Neutrophil (primary cell): ENCODE measurements around the gene GPR26.

Source experiments
- H3K27ac ChIP-seq: fragments of 200-600 bp; sonication (generic); 2 replicates; pipeline ENCODE4 v1.5.1; 2016; ENCODE audit warnings: mild to moderate bottlenecking, moderate library complexity
- H3K27me3 ChIP-seq: fragments of 200-600 bp; sonication (generic); 2 replicates; pipeline ENCODE4 v1.6.0; 2016; ENCODE audit warnings: mild to moderate bottlenecking
- H3K36me3 ChIP-seq: fragments of 200-600 bp; sonication (generic); 2 replicates; pipeline ENCODE4 v1.5.1; 2017
- H3K4me1 ChIP-seq, 2 experiments: fragments of 200-600 bp in 1 of 2; sonication (generic) in 1 of 2; 1 replicate in 1 of 2; 2 replicates in 1 of 2; pipeline versions ENCODE4 v1.5.1 to v1.6.1; 2013 to 2016; ENCODE audit warnings: low read depth in 1 of 2, low read length in 1 of 2, mild to moderate bottlenecking in 1 of 2, moderate library complexity in 1 of 2; ENCODE audit not compliant: control insufficient read depth in 1 of 2, insufficient read depth in 1 of 2
- H3K4me3 ChIP-seq, 2 experiments: fragments of 200-600 bp in 1 of 2; sonication (generic) in 1 of 2; 1 replicate in 1 of 2; 2 replicates in 1 of 2; pipeline ENCODE4 v1.5.1; 2013 to 2016; ENCODE audit warnings: low read depth in 1 of 2, low read length in 1 of 2, mild to moderate bottlenecking in 1 of 2, moderate library complexity in 1 of 2
- H3K9me3 ChIP-seq: fragments of 200-600 bp; sonication (generic); 2 replicates; pipeline ENCODE4 v1.5.1; 2016
- CTCF ChIP-seq: fragments of 200-600 bp; sonication (generic); IDR thresholded peaks from 2 replicates; pipeline ENCODE4 v1.5.1; 2016; ENCODE audit warnings: antibody characterized with exemption

GPR26 gene

GRCh38 chr10:123648595-123648994 lies 17.6 kb upstream of the GPR26 start:
- TF ChIP-seq CTCF = no peak
- Histone ChIP-seq H3K27ac (no peak overlapping the region), H3K27me3 (peaks cover 3% of the 10 kb centered on the region), H3K36me3 (no peaks in the 10 kb centered on the region), H3K9me3 (no peaks in the 10 kb centered on the region), H3K4me1 (no peaks in the 10 kb centered on the region), H3K4me3 (no peak overlapping the region)

GRCh38 chr10:123649676-123650075 lies 16.5 kb upstream of the GPR26 start:
- H3K9me3 ChIP-seq = no peaks in the 10 kb centered on the region
- peaks cover 3% of the 10 kb centered on the region for H3K27me3 ChIP-seq
- H3K36me3 ChIP-seq = no peaks in the 10 kb centered on the region
- H3K27ac ChIP-seq = no peak overlapping the region
- no peak for TF ChIP-seq CTCF
- no peaks in the 10 kb centered on the region for H3K4me1 ChIP-seq
- H3K4me3 ChIP-seq = no peak overlapping the region

DNA sequence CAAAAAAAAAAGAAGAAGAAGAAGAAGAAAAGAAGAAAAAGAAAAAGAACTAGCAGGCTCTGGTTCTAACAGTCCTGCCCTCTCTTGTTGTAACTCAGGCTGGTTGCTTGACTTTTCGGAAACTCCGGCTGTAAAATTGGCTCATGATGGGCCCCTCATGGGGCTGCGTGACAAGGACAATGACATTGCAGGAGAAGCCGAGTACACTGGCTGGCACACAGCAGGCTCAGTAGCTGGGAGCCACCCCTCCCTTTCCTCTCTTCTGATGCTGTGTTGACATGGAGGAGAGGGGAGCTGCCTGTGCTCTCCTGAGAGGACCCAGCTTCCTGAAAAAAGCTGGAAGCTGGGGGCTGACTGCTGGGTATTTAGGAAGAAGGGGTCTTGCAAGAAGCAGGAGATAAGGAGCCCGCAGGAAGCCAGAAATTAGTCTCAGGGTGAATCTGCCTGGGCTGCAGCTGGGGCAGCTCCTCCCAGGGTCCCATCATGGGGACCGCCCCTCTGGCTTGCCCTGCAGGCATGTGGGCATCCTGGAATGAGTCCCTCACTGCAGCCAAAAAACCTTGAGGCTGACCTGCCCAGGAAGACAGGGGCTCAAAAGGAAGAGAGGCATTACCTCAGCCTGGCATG lies 14.6 kb upstream of the GPR26 start:
- no peak for TF ChIP-seq CTCF
- H3K27me3 ChIP-seq = peaks cover 3% of the 10 kb centered on the region
- no peak overlapping the region for H3K27ac ChIP-seq
- H3K4me3 ChIP-seq = no peak overlapping the region
- H3K4me1 ChIP-seq = no peaks in the 10 kb centered on the region
- no peaks in the 10 kb centered on the region for H3K9me3 ChIP-seq
- H3K36me3 ChIP-seq = no peaks in the 10 kb centered on the region

- no peak for TF ChIP-seq CTCF
- no peaks in the 10 kb centered on the region for H3K9me3 ChIP-seq
- H3K27me3 ChIP-seq = no peaks in the 10 kb centered on the region
- no peaks in the 10 kb centered on the region for H3K4me1 ChIP-seq
- H3K27ac ChIP-seq = no peak overlapping the region
- H3K36me3 ChIP-seq = no peaks in the 10 kb centered on the region
- H3K4me3 ChIP-seq = no peak overlapping the region
These were observed 10.4 kb upstream of the GPR26 start for GRCh38 chr10:123655751-123656150.

DNA sequence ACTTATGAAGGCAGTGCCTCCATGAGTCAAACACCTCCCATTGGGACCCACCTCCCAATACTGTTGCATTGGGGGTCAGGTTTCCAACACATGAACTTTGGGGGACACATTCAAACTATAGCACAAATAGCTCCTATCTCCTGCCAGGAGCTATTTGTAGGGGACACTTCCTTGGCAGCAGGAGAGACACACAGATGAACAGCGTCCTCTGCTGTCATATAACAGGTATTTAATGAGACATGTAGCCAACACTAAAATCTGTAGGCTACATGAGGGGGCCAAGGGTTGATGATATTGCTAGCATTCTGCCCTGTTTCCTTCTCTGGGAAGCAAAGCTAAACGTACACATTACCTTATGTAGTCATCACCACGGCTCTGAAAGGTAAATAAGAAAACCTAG lies 2.6 kb upstream of the GPR26 start:
- Histone ChIP-seq H3K4me3 (no peak overlapping the region), H3K4me1 (no peaks in the 10 kb centered on the region), H3K36me3 (no peaks in the 10 kb centered on the region), H3K27me3 (peaks cover 49% of the 10 kb centered on the region), H3K27ac (no peak overlapping the region), H3K9me3 (no peaks in the 10 kb centered on the region)
- no peak for TF ChIP-seq CTCF
